Measurements from ENCODE around the gene ELP1.
"Not testable (repeated sequence)": the region's sequence is repeated elsewhere in the genome, so short reads cannot be mapped to it uniquely, and the experiment has no call there.

ELP1 gene

DNA sequence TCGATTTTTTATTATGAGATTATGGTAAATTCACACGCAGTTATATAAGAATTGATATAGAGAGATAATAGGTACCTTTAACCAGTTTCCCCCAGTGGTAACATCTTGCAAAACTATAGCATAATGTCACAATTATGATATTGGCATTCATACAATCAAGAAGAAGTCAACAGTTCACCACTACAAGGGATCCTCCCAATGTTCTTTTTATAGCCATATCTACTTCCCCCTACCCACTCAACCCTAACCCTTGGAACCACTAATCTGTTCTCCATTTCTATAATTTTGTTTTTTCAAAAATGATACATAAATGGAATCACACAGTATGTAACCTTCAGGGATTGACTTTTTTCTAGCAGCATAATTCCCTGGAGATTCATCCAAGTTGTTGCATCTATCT lies 88.0 kb downstream of the ELP1 start:
- H3K36me3 ChIP-seq (ENCODE audit: insufficient read depth, low read length), result no peaks in the 10 kb centered on the region
- no peak overlapping the region for H3K9ac ChIP-seq (ENCODE audit: insufficient read length)
- no peak for TF ChIP-seq FOXP2 (optimal IDR thresholded peaks at IDR 0.05; ENCODE audit: control extremely low read depth, extremely low read length, insufficient read depth)
- TF ChIP-seq POLR2AphosphoS5 (IDR thresholded peaks at IDR 0.05; ENCODE audit: borderline replicate concordance, low read depth, low read length), result no peak
- TF ChIP-seq EZH2 (IDR thresholded peaks at IDR 0.05), result no peak
- H3K4me3 ChIP-seq, result no peak overlapping the region
- no peaks in the 10 kb centered on the region for H3K9me3 ChIP-seq (ENCODE audit: low read depth, low read length)
- H3K27ac ChIP-seq, result no peak overlapping the region
- no peak for DNase-seq (ENCODE audit: low read depth, low spot score)

DNA sequence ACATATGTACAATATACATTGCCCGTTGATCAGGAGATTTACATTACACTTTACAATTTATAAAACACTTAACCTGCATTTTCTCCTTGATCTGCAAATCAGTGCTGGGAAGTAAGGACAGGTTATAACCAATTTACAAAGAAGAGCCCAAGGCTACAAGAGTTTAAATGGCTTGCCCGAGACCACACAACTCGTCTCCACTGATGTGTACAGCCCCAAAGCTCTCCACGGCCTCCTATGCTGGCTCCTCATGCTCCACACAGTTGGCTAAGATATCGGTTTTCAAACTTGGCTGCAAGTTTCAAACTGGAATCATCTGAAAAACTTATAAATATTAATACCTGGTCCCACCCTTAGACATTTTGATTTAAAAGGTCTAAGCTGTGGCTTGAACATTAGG lies 88.4 kb downstream of the ELP1 start:
- Histone ChIP-seq H3K4me3 (no peak overlapping the region), H3K27ac (no peak overlapping the region), H3K9ac (ENCODE audit: insufficient read length) (no peak overlapping the region), H3K9me3 (ENCODE audit: low read depth, low read length) (no peaks in the 10 kb centered on the region), H3K36me3 (ENCODE audit: insufficient read depth, low read length) (no peaks in the 10 kb centered on the region)
- DNase-seq (ENCODE audit: low read depth, low spot score), result no peak
- TF ChIP-seq EZH2 (IDR thresholded peaks at IDR 0.05), result no peak

DNA sequence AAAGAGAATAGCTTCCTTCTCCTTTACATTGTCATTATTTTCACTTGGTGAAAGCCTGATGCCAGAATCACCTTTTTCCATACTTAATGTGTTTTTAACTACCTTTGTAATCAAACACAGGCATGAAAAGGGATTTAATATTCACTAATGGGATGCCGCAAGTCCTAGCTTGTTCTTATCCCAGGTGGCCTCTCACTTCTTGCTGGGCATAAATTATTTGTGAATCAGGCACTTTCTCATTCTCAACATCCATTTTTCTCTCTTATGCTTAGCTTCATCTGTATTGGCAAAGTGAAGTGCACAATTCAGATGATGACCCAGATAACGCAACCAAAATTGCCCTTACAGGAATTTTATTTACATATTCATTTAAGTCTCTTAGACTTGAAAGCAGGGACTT lies 89.1 kb downstream of the ELP1 start:
- TF ChIP-seq POLR2AphosphoS5 (IDR thresholded peaks at IDR 0.05; ENCODE audit: borderline replicate concordance, low read depth, low read length), result no peak
- no peak for TF ChIP-seq FOXP2 (optimal IDR thresholded peaks at IDR 0.05; ENCODE audit: control extremely low read depth, extremely low read length, insufficient read depth)
- no peak for TF ChIP-seq EZH2 (IDR thresholded peaks at IDR 0.05)
- no peak for DNase-seq (ENCODE audit: low read depth, low spot score)
- Histone ChIP-seq H3K4me3 (no peak overlapping the region), H3K9ac (ENCODE audit: insufficient read length) (no peak overlapping the region), H3K36me3 (ENCODE audit: insufficient read depth, low read length) (no peaks in the 10 kb centered on the region), H3K9me3 (ENCODE audit: low read depth, low read length) (no peaks in the 10 kb centered on the region), H3K27ac (no peak overlapping the region)

DNA sequence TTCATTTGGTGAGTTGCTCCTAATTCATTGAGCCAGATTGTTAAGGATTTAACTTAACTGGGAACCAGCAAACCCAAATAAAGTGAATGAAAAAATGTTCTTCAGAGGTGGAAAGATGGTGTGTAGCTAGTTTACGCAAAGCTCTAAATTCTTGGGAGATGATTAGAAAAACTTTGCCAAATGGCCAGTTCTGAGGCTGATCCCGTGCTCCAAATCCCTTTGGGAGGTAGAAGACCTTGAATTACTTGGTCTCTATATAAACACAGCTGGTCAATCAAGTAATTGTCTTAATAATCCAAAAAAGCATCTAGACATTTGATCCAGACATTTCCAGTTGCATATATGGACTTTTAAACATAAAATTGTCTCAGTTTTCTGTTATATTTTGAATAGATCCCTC lies 89.5 kb downstream of the ELP1 start:
- DNase-seq (ENCODE audit: low read depth, low spot score), result no peak
- no peak overlapping the region for H3K9ac ChIP-seq (ENCODE audit: insufficient read length)
- TF ChIP-seq EZH2 (IDR thresholded peaks at IDR 0.05) (no peak), FOXP2 (optimal IDR thresholded peaks at IDR 0.05; ENCODE audit: control extremely low read depth, extremely low read length, insufficient read depth) (no peak), POLR2AphosphoS5 (IDR thresholded peaks at IDR 0.05; ENCODE audit: borderline replicate concordance, low read depth, low read length) (no peak)
- no peak overlapping the region for H3K27ac ChIP-seq
- H3K4me3 ChIP-seq, result no peak overlapping the region
- no peaks in the 10 kb centered on the region for H3K36me3 ChIP-seq (ENCODE audit: insufficient read depth, low read length)
- H3K9me3 ChIP-seq (ENCODE audit: low read depth, low read length), result no peaks in the 10 kb centered on the region

DNA sequence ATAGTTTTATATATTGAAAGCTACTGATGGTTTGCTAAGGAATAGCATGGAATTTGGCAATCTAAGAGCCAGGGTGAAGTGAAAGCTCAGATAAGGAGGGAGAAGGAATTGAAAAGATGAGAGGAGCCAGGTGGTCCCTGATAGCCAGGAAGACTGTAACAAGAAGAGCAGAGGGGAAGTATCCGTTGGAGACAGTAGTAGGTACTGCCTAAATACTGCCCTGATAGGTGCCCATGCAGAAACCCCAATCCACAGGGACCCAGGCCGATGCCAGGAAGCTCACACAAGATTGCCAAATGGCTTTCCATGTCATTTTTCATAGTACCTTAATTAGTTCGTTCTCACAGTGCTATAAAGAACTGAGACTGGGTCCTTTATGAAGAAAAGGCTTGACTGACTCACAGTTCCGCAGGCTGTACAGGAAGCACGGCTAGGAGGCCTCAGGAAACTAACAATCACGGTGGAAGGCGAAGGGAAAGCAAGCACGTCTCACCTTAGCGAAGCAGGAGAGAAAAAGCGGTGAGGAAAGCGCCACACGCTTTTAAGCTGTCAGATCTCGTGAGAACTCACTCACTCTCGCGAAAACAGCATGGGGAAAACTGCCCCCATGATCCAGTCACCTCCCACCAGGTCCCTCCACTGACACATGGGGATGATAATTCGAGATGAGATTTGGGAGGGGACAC lies 91.2 kb downstream of the ELP1 start:
- Histone ChIP-seq H3K9me3 (ENCODE audit: low read depth, low read length) (no peaks in the 10 kb centered on the region), H3K4me3 (no peak overlapping the region), H3K9ac (ENCODE audit: insufficient read length) (no peak overlapping the region), H3K27ac (no peak overlapping the region), H3K36me3 (ENCODE audit: insufficient read depth, low read length) (no peaks in the 10 kb centered on the region)
- DNase-seq (ENCODE audit: low read depth, low spot score), result no peak
- TF ChIP-seq FOXP2 (optimal IDR thresholded peaks at IDR 0.05; ENCODE audit: control extremely low read depth, extremely low read length, insufficient read depth) (no peak), EZH2 (IDR thresholded peaks at IDR 0.05) (no peak)

DNA sequence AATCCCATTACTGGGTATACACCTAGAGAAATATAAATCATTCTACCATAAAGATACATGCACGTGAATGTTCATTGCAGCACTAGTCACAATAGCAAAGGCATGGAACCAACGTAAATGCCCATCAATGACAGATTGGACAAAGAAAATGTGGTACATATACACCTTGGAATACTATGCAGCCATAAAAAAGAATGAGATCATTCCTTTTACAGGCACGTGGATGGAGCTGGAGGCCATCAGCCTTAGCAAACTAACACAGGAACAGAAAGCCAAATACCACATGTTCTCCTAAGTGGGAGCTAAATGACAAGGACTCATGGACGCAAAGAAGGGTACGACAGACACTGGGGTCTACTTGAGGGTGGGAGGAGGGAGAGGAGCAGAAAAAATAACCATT lies 94.4 kb downstream of the ELP1 start:
- DNase-seq (ENCODE audit: low read depth, low spot score); H3K9ac ChIP-seq (ENCODE audit: insufficient read length); H3K36me3 ChIP-seq (ENCODE audit: insufficient read depth, low read length); H3K4me3 ChIP-seq; H3K9me3 ChIP-seq (ENCODE audit: low read depth, low read length); H3K27ac ChIP-seq: not testable (repeated sequence)

DNA sequence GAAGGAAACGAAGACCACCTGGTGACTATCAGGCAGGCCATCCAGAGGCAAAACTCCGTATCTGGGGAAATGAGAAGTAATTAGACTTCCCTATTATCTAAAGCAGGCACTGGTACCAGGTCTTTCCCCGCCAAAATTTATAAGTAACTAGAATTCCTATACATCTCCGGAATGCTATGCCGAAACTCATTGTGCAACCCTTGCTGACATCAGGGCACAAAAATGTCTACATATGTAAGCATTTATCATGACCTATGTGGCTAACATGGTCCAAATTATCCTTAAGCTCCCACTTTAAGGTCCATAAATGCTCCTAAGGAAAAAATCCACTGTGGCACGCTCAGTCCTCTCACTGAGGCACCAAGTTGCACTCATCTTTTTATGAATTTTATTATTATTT lies 95.9 kb downstream of the ELP1 start:
- no peaks in the 10 kb centered on the region for H3K36me3 ChIP-seq (ENCODE audit: insufficient read depth, low read length)
- no peak overlapping the region for H3K9ac ChIP-seq (ENCODE audit: insufficient read length)
- no peak overlapping the region for H3K4me3 ChIP-seq
- no peaks in the 10 kb centered on the region for H3K9me3 ChIP-seq (ENCODE audit: low read depth, low read length)
- no peak for DNase-seq (ENCODE audit: low read depth, low spot score)
- H3K27ac ChIP-seq, result no peak overlapping the region
- TF ChIP-seq EZH2 (IDR thresholded peaks at IDR 0.05), result no peak
- no peak for TF ChIP-seq POLR2AphosphoS5 (IDR thresholded peaks at IDR 0.05; ENCODE audit: borderline replicate concordance, low read depth, low read length)
- no peak for TF ChIP-seq FOXP2 (optimal IDR thresholded peaks at IDR 0.05; ENCODE audit: control extremely low read depth, extremely low read length, insufficient read depth)

DNA sequence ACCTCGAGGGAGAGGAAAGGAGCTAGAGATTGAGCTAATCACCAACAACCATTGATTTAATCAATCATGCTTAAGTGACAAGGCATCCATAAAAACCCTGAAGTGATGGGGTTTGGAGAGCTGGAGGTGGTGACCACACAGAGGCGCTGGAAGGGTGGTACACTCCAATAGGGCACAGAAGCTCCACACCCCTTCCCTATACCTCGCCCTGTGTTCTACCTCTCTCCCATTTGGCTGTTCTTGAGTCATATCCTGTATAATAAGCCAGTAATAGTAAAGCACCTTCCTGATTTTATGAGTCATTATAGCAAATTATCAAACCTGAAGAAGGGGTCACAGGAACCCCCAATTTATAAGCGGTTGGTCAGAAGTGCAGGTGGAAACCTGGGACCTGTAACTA lies 96.4 kb downstream of the ELP1 start:
- TF ChIP-seq FOXP2 (optimal IDR thresholded peaks at IDR 0.05; ENCODE audit: control extremely low read depth, extremely low read length, insufficient read depth), result no peak
- TF ChIP-seq EZH2 (IDR thresholded peaks at IDR 0.05), result no peak
- no peak for TF ChIP-seq POLR2AphosphoS5 (IDR thresholded peaks at IDR 0.05; ENCODE audit: borderline replicate concordance, low read depth, low read length)
- H3K9ac ChIP-seq (ENCODE audit: insufficient read length), result no peak overlapping the region
- H3K27ac ChIP-seq, result no peak overlapping the region
- DNase-seq (ENCODE audit: low read depth, low spot score), result no peak
- H3K36me3 ChIP-seq (ENCODE audit: insufficient read depth, low read length), result no peaks in the 10 kb centered on the region
- H3K9me3 ChIP-seq (ENCODE audit: low read depth, low read length), result no peaks in the 10 kb centered on the region
- H3K4me3 ChIP-seq, result no peak overlapping the region

DNA sequence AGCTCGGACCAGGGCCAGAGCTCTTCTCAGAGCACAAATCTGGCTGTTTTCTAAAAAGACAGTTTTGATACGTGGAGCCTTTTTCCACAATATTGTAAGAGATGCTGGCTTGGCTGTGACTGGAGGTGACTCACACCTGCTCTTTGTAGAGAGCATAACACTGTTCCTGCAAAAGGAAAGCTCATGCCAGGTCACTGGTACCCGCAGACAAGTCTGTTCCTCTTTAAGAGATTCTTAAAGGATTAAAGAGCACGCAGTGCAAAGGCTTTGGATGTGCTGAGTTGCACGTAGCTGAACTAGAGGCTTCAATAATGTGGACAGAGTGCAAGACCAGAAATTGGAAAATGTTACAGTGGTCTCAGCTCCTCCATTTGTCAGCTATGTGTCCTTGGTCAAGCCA lies 97.1 kb downstream of the ELP1 start:
- H3K9me3 ChIP-seq (ENCODE audit: low read depth, low read length), result no peaks in the 10 kb centered on the region
- no peak overlapping the region for H3K27ac ChIP-seq
- H3K36me3 ChIP-seq (ENCODE audit: insufficient read depth, low read length), result no peaks in the 10 kb centered on the region
- no peak for DNase-seq (ENCODE audit: low read depth, low spot score)
- H3K4me3 ChIP-seq, result no peak overlapping the region
- TF ChIP-seq EZH2 (IDR thresholded peaks at IDR 0.05) (no peak), FOXP2 (optimal IDR thresholded peaks at IDR 0.05; ENCODE audit: control extremely low read depth, extremely low read length, insufficient read depth) (no peak), POLR2AphosphoS5 (IDR thresholded peaks at IDR 0.05; ENCODE audit: borderline replicate concordance, low read depth, low read length) (no peak)
- no peak overlapping the region for H3K9ac ChIP-seq (ENCODE audit: insufficient read length)
